Sigmoid colon (tissue), 4 donors: Measurements from ENCODE around the gene RPL18.

Experiments
- CTCF ChIP-seq, 4 experiments: fragments of 450-650 bp in 3 of 4; fragments of 200-600 bp in 1 of 4; IDR thresholded peaks; one replicate each; pipeline ENCODE4 v1.5.1; 2016 to 2019; ENCODE audit warnings: antibody characterized with exemption in 4 of 4, mild to moderate bottlenecking in 3 of 4, moderate library complexity in 2 of 4
- POLR2A ChIP-seq, 2 donors: fragments of 450-650 bp; IDR thresholded peaks; one replicate each; pipeline ENCODE4 v1.6.1; 2016; ENCODE audit warnings: antibody characterized with exemption in 2 of 2, mild to moderate bottlenecking in 2 of 2, moderate library complexity in 2 of 2
- POLR2AphosphoS5 ChIP-seq, 4 donors: sonication (generic); formaldehyde crosslinking; IDR thresholded peaks; one replicate each; pipeline ENCODE4 v1.6.1; 2017; ENCODE audit warnings: antibody characterized with exemption in 4 of 4

GRCh38 chr19:48651683-48652048 is 32.7 kb upstream of the RPL18 start:
- TF ChIP-seq CTCF (IDR thresholded peaks at IDR 0.05) (no peak), POLR2A (IDR thresholded peaks at IDR 0.05) (no peak), POLR2AphosphoS5 (IDR thresholded peaks at IDR 0.05) (no peak)
